Fibroblast of pulmonary artery (primary cell): ENCODE data around the gene THSD7B.
"Not testable (repeated sequence)": the region's sequence is repeated elsewhere in the genome, so short reads cannot be mapped to it uniquely, and the experiment has no call there.

Experiments
- DNase-seq: peaks from one replicate; pipeline ENCODE4 v3.0.0-alpha.2; 2010; ENCODE audit warnings: low read depth
- H3K4me3 ChIP-seq: replicated peaks from 2 replicates; pipeline ENCODE4 v1.5.1; 2011; ENCODE audit warnings: low read depth, mild to moderate bottlenecking, control low read depth, low read length, moderate library complexity
- TF ChIP-seq, protein P1 (sequence below): IDR thresholded peaks from 2 replicates; pipeline ENCODE4 v1.5.1; 2011; ENCODE audit warnings: mild to moderate bottlenecking, control low read depth, low read length, inconsistent platforms; ENCODE audit errors: missing control alignments

Gene THSD7B

DNA sequence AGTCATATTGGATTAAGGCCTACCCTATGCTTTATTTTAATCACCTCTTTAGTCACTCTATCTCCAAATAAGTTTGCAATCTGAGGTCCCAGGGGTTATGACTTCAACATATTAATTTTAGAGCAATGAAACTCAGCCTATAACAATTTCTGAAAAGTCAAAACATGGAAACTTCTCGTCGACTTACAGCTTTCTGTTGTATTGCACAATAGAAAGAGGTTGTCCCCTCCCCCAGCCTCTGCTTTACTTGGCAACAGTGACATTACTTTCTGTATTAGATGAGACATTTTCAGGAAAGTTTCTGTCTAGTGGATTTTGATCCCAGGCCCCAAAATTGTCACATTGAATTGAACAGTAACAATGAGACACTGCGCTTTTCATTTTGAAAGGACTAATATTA, 326.4 kb downstream of the THSD7B start:
- H3K4me3 ChIP-seq: no peak overlapping the region
- TF ChIP-seq, protein P1, sequence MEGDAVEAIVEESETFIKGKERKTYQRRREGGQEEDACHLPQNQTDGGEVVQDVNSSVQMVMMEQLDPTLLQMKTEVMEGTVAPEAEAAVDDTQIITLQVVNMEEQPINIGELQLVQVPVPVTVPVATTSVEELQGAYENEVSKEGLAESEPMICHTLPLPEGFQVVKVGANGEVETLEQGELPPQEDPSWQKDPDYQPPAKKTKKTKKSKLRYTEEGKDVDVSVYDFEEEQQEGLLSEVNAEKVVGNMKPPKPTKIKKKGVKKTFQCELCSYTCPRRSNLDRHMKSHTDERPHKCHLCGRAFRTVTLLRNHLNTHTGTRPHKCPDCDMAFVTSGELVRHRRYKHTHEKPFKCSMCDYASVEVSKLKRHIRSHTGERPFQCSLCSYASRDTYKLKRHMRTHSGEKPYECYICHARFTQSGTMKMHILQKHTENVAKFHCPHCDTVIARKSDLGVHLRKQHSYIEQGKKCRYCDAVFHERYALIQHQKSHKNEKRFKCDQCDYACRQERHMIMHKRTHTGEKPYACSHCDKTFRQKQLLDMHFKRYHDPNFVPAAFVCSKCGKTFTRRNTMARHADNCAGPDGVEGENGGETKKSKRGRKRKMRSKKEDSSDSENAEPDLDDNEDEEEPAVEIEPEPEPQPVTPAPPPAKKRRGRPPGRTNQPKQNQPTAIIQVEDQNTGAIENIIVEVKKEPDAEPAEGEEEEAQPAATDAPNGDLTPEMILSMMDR: no peak
- DNase-seq: peak; percentile 0

DNA sequence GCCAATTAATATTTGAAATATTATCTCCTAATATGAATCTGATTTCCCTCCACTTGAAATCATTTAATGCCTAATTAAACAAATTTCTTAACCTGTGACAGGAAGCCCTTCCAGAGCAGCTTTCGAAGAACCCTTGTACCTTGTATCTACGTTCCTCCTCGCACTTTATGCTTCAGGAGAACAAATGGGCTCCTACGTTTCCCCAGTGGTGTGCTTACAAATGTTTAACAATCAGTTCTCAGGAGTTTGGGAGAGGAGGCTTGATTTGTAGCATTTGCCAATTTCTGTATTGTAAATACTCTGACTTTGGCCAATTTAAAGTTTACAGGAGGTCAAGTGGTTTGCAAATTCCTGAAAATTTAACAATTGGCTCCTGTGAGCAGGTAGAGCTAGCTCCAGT, 327.8 kb downstream of the THSD7B start:
- H3K4me3 ChIP-seq: no peak overlapping the region
- TF ChIP-seq, protein P1: no peak
- no peak for DNase-seq

DNA sequence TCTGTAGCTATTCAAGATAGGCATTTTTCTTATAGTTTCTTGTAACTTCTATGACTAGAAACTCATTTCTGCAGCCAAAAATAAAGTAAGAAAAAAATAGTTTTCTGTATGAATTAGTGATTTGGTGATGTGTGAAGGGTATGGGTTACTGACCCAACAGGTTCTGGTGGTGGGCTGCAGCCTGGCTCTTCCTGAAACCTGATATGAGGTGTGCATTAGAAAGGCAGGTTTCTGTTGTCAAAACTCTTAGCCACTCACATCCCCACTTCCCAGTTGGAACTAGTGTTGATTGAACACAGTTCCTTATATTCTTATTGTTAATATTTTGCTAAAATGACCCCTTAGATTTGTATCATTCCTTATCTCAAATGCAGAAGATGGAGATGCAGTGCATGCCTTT, 330.8 kb downstream of the THSD7B start:
- no peak for DNase-seq
- no peak overlapping the region for H3K4me3 ChIP-seq
- TF ChIP-seq, protein P1: no peak

DNA sequence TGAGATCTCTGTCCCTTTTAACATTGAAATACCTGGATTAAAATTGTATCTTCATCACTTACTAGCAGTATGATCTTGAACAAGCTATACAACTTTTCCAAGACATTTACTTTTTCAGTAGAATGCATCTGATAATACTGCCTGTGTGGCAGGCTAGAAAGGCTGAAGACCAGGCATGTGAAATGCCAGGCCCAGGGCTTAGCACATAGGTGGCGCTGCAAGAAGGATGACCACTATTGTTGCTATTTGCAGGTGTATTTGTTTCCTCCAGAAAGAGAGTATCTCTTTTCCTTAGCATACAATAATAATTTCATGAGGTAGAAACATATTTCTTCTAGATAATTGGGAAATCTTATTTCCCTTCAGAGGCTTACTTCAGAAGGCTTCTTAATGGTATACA, 331.3 kb downstream of the THSD7B start:
- TF ChIP-seq, protein P1: no peak
- DNase-seq: no peak

DNA sequence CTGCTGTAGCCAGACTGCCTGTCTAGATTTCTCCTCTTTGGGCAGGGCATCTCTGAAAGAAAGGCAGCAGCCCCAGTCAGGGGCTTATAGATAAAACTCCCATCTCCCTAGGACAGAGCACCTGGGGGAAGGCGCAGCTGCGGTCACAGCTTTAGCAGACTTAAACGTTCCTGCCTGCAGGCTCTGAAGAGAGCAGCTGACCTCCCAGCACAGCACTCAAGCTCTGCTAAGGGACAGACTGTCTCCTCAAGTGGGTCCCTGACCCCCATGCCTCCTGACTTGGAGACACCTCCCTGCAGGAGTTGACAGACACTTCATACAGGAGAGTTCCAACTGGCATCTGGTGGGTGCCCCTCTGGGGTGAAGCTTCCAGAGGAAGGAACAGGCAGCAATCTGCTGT, 336.5 kb downstream of the THSD7B start:
- not testable (repeated sequence) for H3K4me3 ChIP-seq, DNase-seq

More for the DNA sequence above, 331.3 kb downstream of the THSD7B start:
- no peak overlapping the region for H3K4me3 ChIP-seq

DNA sequence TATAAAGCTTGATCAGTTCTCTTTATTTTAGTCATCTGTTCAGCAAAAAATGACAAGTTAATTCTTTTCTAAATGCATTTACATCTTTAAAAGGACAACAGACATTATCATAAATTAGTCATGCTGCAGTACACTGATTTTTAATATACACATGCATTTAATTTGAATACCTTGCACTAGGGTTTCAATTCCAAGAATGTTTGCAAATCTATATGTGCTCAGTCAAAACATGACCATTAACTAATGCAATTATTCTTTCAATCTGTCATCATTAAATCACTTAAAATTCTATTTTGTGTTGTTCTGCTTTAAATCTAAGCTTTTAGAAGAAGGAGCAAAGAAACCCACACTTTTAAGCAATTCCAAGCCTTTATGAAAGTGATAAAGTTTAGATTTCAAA, 342.6 kb downstream of the THSD7B start:
- TF ChIP-seq, protein P1: no peak
- H3K4me3 ChIP-seq: no peak overlapping the region
- no peak for DNase-seq

DNA sequence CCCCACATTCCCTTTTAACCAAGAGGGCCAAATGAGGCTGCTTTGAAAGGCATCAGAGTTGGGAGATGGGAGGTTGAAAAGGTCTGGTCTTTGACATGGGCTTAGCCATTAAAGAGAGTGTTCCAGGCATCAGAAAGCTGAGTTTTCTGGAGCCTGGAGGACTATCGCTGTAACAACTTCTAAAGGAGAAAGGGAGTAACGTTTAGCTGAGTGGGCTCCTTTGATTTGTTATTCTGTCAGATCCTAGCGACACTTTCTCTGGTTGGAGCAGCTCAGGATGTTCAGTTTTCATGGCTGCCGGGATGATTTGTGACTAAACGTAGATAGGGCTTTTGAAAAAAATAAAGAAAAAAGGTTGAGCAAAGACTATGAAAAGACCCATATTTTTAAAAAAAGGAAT, 346.6 kb downstream of the THSD7B start:
- TF ChIP-seq, protein P1: no peak
- DNase-seq: no peak

More for the DNA sequence above, 346.6 kb downstream of the THSD7B start:
- no peak overlapping the region for H3K4me3 ChIP-seq
